Measurements from ENCODE around the gene TNF.

TNF gene

DNA sequence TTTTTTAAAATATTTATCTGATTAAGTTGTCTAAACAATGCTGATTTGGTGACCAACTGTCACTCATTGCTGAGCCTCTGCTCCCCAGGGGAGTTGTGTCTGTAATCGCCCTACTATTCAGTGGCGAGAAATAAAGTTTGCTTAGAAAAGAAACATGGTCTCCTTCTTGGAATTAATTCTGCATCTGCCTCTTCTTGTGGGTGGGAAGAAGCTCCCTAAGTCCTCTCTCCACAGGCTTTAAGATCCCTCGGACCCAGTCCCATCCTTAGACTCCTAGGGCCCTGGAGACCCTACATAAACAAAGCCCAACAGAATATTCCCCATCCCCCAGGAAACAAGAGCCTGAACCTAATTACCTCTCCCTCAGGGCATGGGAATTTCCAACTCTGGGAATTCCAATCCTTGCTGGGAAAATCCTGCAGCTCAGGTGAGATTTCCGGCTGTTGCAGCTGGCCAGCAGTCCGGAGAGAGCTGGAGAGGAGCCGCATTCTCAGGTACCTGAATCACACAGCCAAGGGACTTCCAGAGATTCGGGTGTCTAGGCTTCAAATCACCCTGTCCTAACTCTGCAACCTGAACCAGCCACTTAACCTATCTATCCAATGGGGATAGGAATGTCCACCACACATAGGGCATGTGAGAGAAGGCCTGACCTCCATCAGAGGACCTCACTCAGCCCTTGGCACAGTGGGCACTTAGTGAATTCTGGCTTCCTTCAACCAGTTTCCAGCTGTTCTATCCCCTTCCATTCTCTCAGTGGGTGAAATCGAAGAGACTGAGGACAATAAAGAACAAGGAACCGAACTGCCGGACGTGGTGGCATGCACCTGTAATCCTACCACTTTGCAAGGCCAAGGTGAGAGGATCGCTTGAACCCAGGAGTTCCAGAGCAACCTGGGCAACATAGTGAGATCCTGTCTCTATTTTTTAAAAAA, 3.1 kb downstream of the TNF start:
- no peak for TF ChIP-seq CTCF (IDR thresholded peaks at IDR 0.05)

GRCh38 chr6:31579119-31579505, 3.7 kb downstream of the TNF start:
- no peak for TF ChIP-seq CTCF (IDR thresholded peaks at IDR 0.05)

DNA sequence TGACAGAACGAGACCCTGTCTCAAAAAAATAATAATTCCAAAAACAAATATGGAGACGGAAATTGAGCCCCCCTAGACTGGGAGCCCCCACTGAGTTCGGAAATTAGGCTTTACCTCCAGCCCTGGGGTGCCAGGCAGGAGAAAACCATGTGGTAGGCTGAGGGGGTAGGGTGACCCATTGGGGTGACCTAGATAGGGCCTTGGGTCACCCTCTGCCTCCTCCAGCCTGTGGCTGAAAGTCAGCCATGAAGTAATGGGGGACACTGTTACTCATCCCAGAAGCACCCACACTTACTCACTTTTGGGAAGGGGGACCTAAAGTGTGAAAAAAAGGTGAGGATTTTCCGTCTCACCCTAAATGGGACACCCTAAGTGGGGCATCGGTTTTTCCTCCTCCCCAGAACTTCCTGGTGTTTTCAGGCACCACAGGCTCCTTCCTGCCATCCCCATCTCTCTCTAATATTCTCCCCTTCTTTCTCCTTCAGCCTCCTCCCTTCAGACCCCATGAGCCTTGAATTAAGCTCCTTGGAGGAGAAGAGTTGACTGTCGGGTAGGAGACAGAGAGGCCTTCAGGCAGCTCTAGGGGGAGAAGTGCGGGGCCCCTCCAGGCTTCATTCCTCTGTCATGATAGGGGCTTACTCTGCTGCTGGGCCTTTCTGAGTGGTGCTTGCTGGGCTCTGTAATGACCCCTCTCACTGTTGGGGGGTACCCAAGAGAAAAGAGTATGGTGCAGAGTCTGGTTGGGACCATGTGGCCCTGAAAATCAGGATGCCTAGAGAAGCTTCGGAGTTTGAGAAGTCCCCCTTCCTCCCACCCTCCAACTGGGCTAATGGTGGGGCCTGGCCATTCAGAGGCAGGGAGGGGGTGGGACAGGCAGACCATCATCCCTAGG, 4.4 kb downstream of the TNF start:
- TF ChIP-seq CTCF (IDR thresholded peaks at IDR 0.05), result no peak

DNA sequence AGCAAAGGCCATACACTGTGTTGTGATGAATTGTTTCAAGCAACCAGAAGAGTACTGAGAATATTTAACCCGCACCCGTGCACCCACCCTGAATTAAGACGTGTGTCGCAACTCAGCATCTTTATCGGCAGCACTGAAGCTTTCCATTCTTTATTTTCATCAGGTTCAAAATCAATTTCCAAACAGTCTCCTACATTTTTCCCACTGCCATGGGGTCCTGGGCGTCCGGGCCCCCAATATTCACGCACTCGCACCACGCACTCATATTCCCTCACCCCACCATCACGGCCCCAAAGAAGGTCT, 5.0 kb downstream of the TNF start:
- TF ChIP-seq CTCF (IDR thresholded peaks at IDR 0.05), result no peak

DNA sequence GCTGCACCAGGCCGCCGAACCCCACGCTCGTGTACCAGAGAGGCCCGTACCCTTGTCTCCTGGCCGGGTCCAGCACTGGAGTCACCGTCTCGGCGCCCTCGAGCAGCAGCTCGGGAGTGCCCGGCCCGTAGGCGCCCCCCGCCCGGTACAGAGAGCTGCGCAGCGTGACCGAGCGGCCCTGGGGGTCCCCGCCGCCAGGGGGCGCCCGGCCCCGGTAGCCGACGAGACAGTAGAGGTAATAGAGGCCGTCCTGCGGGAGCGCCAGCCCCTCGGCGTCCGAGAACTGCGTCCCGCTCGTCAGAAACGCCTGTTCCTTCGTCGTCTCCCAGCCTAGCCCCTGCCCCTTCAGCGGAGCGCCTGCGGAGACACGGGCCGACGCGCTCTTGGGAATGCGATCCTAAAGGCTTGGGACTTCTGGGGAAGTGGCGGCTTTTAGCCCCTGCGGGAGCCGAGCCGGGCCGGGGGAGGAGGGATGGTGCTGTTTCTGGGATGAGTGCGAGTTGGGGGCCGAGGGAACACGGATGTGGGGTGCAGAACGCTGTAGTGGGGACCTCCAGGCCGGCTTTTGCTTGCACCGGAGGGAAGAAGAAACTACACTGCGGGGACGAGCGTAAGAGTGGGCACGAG, 5.6 kb downstream of the TNF start:
- peak; percentile 94 for TF ChIP-seq CTCF (IDR thresholded peaks at IDR 0.05)

GRCh38 chr6:31581434-31582229, 6.3 kb downstream of the TNF start:
- TF ChIP-seq CTCF (IDR thresholded peaks at IDR 0.05), result no peak

DNA sequence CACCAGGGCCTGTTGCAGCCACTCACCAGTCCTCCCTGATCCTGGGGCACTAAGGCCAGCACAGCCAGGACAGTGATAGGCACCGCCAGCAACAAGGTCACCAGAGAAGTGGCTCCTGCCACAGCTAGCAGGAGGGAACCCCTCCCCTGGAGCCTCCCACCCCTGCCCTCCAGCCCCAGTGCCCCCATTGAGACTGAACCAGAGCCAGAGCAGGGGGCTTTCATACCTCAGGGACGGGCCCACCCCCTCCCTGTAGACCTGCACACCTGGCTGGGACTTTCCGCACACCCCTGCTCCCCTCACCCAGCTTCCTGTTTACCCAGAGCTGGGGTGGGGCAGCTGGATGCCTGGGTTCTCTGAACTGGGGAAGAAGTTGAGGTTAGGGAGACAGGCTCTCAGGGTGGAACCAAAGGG, 6.9 kb downstream of the TNF start, which contains the start of gene LTB:
Gene LTB, minus strand, starts transcription at position 195 of the 414 bp plus-strand sequence. Its CDS starts 7 bp downstream, at position 188.
- no peak for TF ChIP-seq CTCF (IDR thresholded peaks at IDR 0.05)
